Calu3 (cell line): ENCODE results near the gene EYA2. TPM values are rescaled to one million over a fixed set of nuclear protein-coding genes. Genes with fewer than 3 reads are reported as not detected.

Experiments used
- BruUV-seq: library from RNA; stranded (reverse); fragments of 400-500 nt; replicated peaks from 2 replicates; lab custom pipeline; 2021; lab: Mats Ljungman, UMichigan
- CTCF ChIA-PET: fragments of 300-600 bp; sonication (Branson Sonifier 250); formaldehyde crosslinking; loops from one replicate; lab custom pipeline; 2022; ENCODE audit warnings: antibody characterized with exemption; lab: Charles Lee
- DNase-seq: peaks from one replicate; pipeline ENCODE4 v3.0.0; 2022
- H3K27ac Mint-ChIP-seq: one replicate; pipeline ENCODE4 v1.8.0; 2022; ENCODE audit warnings: mixed read lengths; ENCODE audit not compliant: unreplicated experiment
- H3K27me3 Mint-ChIP-seq: one replicate; pipeline ENCODE4 v1.8.0; 2022; ENCODE audit warnings: mixed read lengths; ENCODE audit not compliant: unreplicated experiment
- H3K36me3 Mint-ChIP-seq: one replicate; pipeline ENCODE4 v1.8.0; 2022; ENCODE audit warnings: mild to moderate bottlenecking, moderate library complexity, mixed read lengths; ENCODE audit not compliant: insufficient read depth, unreplicated experiment
- H3K4me1 Mint-ChIP-seq: one replicate; pipeline ENCODE4 v1.8.0; 2022; ENCODE audit warnings: mild to moderate bottlenecking, low read depth, mixed read lengths; ENCODE audit not compliant: unreplicated experiment
- H3K4me3 Mint-ChIP-seq: one replicate; pipeline ENCODE4 v1.8.0; 2022; ENCODE audit warnings: mild to moderate bottlenecking, low read depth, moderate library complexity, mixed read lengths; ENCODE audit not compliant: unreplicated experiment
- H3K9me3 Mint-ChIP-seq: one replicate; pipeline ENCODE4 v1.8.0; 2022; ENCODE audit warnings: low read depth, mixed read lengths; ENCODE audit not compliant: unreplicated experiment
- intact Hi-C: fragments of 100-400 bp; cut with micrococcal nuclease; formaldehyde crosslinking; loops from one replicate; pipeline ENCODE4 v1.10.0; 2022; ENCODE audit not compliant: unreplicated experiment
- total RNA-seq: library from RNA; stranded (reverse); gene quantifications from 2 replicates; pipeline ENCODE4 v1.2.3, GENCODE V29; 2022
- TF ChIP-seq, protein P1 (sequence below): fragments of 200-600 bp; IDR thresholded peaks from one replicate; pipeline ENCODE4 v1.8.0; 2022; ENCODE audit warnings: antibody characterized with exemption; ENCODE audit not compliant: unreplicated experiment

Gene EYA2
- total RNA-seq, 1 experiment from 2014 or later: 0.35 TPM

DNA sequence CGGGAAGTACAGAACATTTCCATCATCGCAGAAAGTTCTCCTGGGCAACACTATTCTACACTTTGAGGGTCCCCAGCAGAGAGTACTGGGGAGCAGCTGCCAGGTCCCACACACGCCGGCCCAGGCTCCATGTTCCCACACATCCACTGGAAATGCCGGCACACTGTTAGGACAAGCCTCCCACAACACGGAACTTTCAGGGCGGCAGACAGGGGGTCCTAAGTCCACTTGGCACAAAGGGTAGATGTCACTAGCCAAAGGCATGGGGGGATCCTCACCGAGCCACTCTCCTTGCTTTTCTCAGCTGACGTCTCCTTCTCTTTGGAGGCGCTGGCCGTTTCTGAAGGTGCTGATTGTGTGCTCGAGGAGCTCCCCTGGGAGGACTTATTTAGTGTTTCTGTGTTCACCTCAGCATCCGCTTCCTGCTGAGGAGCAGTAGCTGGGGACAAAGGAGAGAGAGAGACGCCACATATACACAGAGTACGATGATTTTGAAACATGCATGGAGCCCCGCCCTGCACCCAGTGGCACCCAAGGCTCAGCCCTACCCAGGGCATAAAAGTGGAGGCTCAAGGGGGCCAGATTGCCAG lies 326.5 kb downstream of the EYA2 start:
- Mint-ChIP-seq H3K27ac (no peak overlapping the region), H3K4me1 (no peaks in the 10 kb centered on the region), H3K9me3 (no peaks in the 10 kb centered on the region), H3K4me3 (no peak overlapping the region), H3K27me3 (no peaks in the 10 kb centered on the region), H3K36me3 (peaks cover 42% of the 10 kb centered on the region)
- no peak for DNase-seq
- no TSS peak for BruUV-seq
- CTCF ChIA-PET: interaction anchor here (0.6 to 1.2 kb wide), 3 partner anchors 11 to 163 kb away, joined by 3 to 7 read pairs (median 3); no protein-coding TSS in a partner anchor
- TF ChIP-seq, protein P1, sequence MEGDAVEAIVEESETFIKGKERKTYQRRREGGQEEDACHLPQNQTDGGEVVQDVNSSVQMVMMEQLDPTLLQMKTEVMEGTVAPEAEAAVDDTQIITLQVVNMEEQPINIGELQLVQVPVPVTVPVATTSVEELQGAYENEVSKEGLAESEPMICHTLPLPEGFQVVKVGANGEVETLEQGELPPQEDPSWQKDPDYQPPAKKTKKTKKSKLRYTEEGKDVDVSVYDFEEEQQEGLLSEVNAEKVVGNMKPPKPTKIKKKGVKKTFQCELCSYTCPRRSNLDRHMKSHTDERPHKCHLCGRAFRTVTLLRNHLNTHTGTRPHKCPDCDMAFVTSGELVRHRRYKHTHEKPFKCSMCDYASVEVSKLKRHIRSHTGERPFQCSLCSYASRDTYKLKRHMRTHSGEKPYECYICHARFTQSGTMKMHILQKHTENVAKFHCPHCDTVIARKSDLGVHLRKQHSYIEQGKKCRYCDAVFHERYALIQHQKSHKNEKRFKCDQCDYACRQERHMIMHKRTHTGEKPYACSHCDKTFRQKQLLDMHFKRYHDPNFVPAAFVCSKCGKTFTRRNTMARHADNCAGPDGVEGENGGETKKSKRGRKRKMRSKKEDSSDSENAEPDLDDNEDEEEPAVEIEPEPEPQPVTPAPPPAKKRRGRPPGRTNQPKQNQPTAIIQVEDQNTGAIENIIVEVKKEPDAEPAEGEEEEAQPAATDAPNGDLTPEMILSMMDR: no peak
- intact Hi-C loops: no loop called here

DNA sequence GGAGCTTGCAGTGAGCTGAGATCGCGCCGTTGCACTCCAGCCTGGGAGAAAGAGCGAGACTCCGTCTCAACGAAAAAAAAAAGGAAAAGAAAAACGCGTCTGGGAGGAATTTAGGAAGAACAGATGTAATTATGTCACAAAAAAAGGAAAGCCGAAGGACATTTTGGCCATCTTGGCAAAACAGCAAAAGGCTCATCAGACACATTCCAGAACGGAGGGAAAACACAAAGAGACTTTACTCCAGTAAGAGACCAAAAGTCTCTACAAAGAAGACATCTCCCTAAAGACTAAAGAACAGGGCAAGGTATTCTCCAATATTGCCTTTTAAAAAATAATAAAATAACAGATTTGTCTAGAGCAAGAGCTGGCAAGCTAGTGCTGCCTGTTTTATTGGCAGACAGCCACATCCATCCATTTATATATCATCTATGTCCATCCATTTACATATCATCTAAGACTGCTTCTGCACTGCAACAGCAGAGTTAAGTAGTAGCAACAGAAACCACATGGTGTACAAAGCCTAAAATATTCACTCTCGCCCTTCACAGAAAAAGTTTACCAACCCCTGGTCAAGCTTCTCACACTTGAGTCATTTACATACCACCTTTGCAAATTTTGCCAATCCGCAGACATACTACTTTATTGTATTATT lies 328.0 kb downstream of the EYA2 start:
- Mint-ChIP-seq H3K4me3 (no peak overlapping the region), H3K9me3 (no peaks in the 10 kb centered on the region), H3K36me3 (peaks cover 47% of the 10 kb centered on the region), H3K27ac (no peak overlapping the region), H3K27me3 (no peaks in the 10 kb centered on the region), H3K4me1 (no peaks in the 10 kb centered on the region)
- CTCF ChIA-PET: interaction anchor here (0.6 to 1.4 kb wide), 2 partner anchors 162 to 417 kb away, joined by 3 to 6 read pairs; no protein-coding TSS in a partner anchor
- DNase-seq: no peak
- intact Hi-C loops: no loop called here
- TF ChIP-seq, protein P1: no peak
- no TSS peak for BruUV-seq

DNA sequence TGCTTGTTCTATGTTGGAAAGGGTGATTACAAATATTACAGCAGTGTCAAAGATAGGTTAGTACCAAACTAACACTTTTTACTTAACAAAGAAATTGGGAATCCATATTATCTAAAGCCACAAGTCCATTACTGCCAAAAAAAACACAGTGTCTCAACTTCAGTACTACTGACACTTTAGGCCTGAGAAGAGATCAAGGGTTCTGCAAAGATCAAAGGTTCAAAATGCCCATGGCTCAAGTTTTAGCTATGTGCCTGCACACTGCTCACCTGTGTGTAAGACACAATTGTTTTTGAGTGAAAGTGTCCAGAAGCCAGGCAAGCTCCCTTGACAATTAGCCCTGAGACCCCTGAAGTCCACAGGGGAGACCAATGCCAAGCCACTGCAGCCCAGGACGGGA lies 329.3 kb downstream of the EYA2 start:
- CTCF ChIA-PET: interaction anchor here (0.5 to 1.4 kb wide), 3 partner anchors 9 to 161 kb away, joined by 4 to 6 read pairs (median 5); no protein-coding TSS in a partner anchor

DNA sequence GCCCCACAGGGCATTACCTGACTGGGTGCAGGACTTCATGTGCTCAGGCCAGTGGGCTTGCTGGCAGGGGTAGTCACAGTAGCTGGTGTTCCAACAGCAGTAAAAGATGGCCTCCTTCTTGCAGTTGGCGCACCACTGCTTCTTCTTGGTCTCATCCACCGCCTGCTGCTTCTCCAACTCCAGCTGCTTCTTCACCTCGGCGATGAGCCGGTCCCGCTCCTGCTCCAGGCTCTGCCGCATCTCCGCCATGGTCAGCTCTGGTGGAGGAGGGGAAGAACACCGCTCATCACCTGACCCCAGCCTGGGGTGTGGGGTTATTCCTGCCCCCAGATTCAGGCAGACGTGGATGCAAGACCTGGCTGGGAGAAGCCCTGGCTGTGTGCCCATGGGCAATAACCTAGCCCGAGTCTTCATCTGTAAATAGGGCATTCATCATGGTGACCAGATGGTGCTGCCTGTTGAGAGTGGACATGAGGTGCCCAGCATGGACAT lies 329.7 kb downstream of the EYA2 start:
- TF ChIP-seq, protein P1: no peak
- H3K4me1 Mint-ChIP-seq: no peaks in the 10 kb centered on the region
- CTCF ChIA-PET: interaction anchor here (0.9 kb wide), 1 partner anchor 9 kb away, joined by 5 read pairs; no protein-coding TSS in a partner anchor
- no TSS peak for BruUV-seq
- H3K27ac Mint-ChIP-seq: no peak overlapping the region
- no peak for DNase-seq
- H3K4me3 Mint-ChIP-seq: no peak overlapping the region
- H3K36me3 Mint-ChIP-seq: peaks cover 51% of the 10 kb centered on the region
- no peaks in the 10 kb centered on the region for H3K27me3 Mint-ChIP-seq
- no peaks in the 10 kb centered on the region for H3K9me3 Mint-ChIP-seq
- intact Hi-C loops: no loop called here

More for the DNA sequence above, 329.3 kb downstream of the EYA2 start:
- TF ChIP-seq, protein P1: no peak
- Mint-ChIP-seq H3K27ac (no peak overlapping the region), H3K4me1 (no peaks in the 10 kb centered on the region), H3K4me3 (no peak overlapping the region), H3K9me3 (no peaks in the 10 kb centered on the region), H3K36me3 (peaks cover 51% of the 10 kb centered on the region), H3K27me3 (no peaks in the 10 kb centered on the region)
- DNase-seq: no peak
- BruUV-seq: no TSS peak
- intact Hi-C loops: no loop called here
